BE2C (cell line): Measurements from ENCODE around the gene JARID2.
"Not testable (repeated sequence)": the region's sequence is repeated elsewhere in the genome, so short reads cannot be mapped to it uniquely, and the experiment has no call there.

Experiments used
- DNase-seq: peaks from one replicate; pipeline ENCODE4 v3.0.0-alpha.2; 2020
- H3K27me3 ChIP-seq: fragments of 250-450 bp; sonication (Bioruptor Pico); 2 replicates; pipeline ENCODE4 v1.5.1; 2020; ENCODE audit warnings: mild to moderate bottlenecking
- H3K36me3 ChIP-seq: fragments of 250-450 bp; sonication (Bioruptor Pico); 2 replicates; pipeline ENCODE4 v1.5.1; 2020; ENCODE audit warnings: mild to moderate bottlenecking
- H3K4me1 ChIP-seq: fragments of 250-450 bp; sonication (Bioruptor Pico); 2 replicates; pipeline ENCODE4 v1.5.1; 2020
- H3K4me3 ChIP-seq: 2 replicates; pipeline ENCODE4 v1.5.1; 2011; ENCODE audit warnings: low read depth, low read length
- H3K9me3 ChIP-seq: fragments of 250-450 bp; sonication (Bioruptor Pico); 2 replicates; pipeline ENCODE4 v1.5.1; 2020
- CTCF ChIP-seq: IDR thresholded peaks from 2 replicates; pipeline ENCODE4 v1.5.1; 2012; ENCODE audit warnings: mild to moderate bottlenecking, low read depth, low read length

JARID2 gene

GRCh38 chr6:15410752-15411151, 164.9 kb downstream of the JARID2 start:
- Histone ChIP-seq H3K4me1 (peaks cover 17% of the 10 kb centered on the region), H3K4me3 (no peak overlapping the region), H3K36me3 (no peaks in the 10 kb centered on the region; the same call in none of the 2 replicates), H3K27me3 (no peaks in the 10 kb centered on the region), H3K9me3 (no peaks in the 10 kb centered on the region; the same call in 1 of the 2 replicates)
- no peak for DNase-seq
- TF ChIP-seq CTCF, result no peak

- no peaks in the 10 kb centered on the region; the same call in 1 of the 2 replicates for H3K9me3 ChIP-seq
- H3K4me3 ChIP-seq, result no peak overlapping the region
- no peak for DNase-seq
- H3K27me3 ChIP-seq, result no peaks in the 10 kb centered on the region
- TF ChIP-seq CTCF, result no peak
- no peaks in the 10 kb centered on the region; the same call in none of the 2 replicates for H3K36me3 ChIP-seq
- peaks cover 17% of the 10 kb centered on the region for H3K4me1 ChIP-seq
Measured at GRCh38 chr6:15411766-15412165, 165.9 kb downstream of the JARID2 start.

GRCh38 chr6:15412767-15413166, 166.9 kb downstream of the JARID2 start:
- no peak for DNase-seq
- H3K27me3 ChIP-seq, result no peaks in the 10 kb centered on the region
- no peak overlapping the region for H3K4me3 ChIP-seq
- peaks cover 15% of the 10 kb centered on the region for H3K4me1 ChIP-seq
- H3K36me3 ChIP-seq, result no peaks in the 10 kb centered on the region; the same call in none of the 2 replicates
- no peak for TF ChIP-seq CTCF
- H3K9me3 ChIP-seq, result no peaks in the 10 kb centered on the region; the same call in 1 of the 2 replicates

- peaks cover 9% of the 10 kb centered on the region for H3K4me1 ChIP-seq
- no peaks in the 10 kb centered on the region; the same call in 1 of the 2 replicates for H3K9me3 ChIP-seq
- H3K27me3 ChIP-seq, result no peaks in the 10 kb centered on the region
- H3K4me3 ChIP-seq, result no peak overlapping the region
- TF ChIP-seq CTCF, result no peak
- DNase-seq, result no peak
- H3K36me3 ChIP-seq, result no peaks in the 10 kb centered on the region; the same call in none of the 2 replicates
Measured at GRCh38 chr6:15413466-15414234, 167.8 kb downstream of the JARID2 start.

GRCh38 chr6:15414235-15414612, 168.4 kb downstream of the JARID2 start:
- no peaks in the 10 kb centered on the region; the same call in none of the 2 replicates for H3K36me3 ChIP-seq
- no peak overlapping the region for H3K4me3 ChIP-seq
- TF ChIP-seq CTCF, result no peak
- H3K9me3 ChIP-seq, result no peaks in the 10 kb centered on the region; the same call in 1 of the 2 replicates
- no peaks in the 10 kb centered on the region for H3K27me3 ChIP-seq
- H3K4me1 ChIP-seq, result peaks cover 3% of the 10 kb centered on the region; the same call in 1 of the 2 replicates
- no peak for DNase-seq

- H3K27me3 ChIP-seq, H3K9me3 ChIP-seq, H3K4me1 ChIP-seq, H3K36me3 ChIP-seq, H3K4me3 ChIP-seq, DNase-seq: not testable (repeated sequence)
Measured at GRCh38 chr6:15415622-15416021, 169.8 kb downstream of the JARID2 start.
